Stimulated activated CD8-positive, alpha-beta memory T cell treated with anti-CD3 and anti-CD28 coated beads, Interleukin-4, amount 100 ng/mL, for 4 hours (primary cell): ENCODE measurements around the gene CECR2.
"Not testable (repeated sequence)": the region's sequence is repeated elsewhere in the genome, so short reads cannot be mapped to it uniquely, and the experiment has no call there.

Experiments
- DNase-seq, 2 donors: peaks; one replicate each; pipeline ENCODE4 v3.0.0-alpha.2; 2020; ENCODE audit warnings: low read depth in 2 of 2, low spot score in 1 of 2

CECR2 gene

GRCh38 chr22:17401728-17402127 is 32.5 kb downstream of the CECR2 start:
- no peak for DNase-seq

- DNase-seq: no peak
Measured at GRCh38 chr22:17402293-17402692, 33.0 kb downstream of the CECR2 start.

GRCh38 chr22:17403906-17404305 is 34.6 kb downstream of the CECR2 start:
- DNase-seq: no peak

- DNase-seq: no peak
Measured at GRCh38 chr22:17407643-17408042, 38.4 kb downstream of the CECR2 start.

- DNase-seq: no peak
Measured at GRCh38 chr22:17410576-17410975, 41.3 kb downstream of the CECR2 start.

GRCh38 chr22:17411213-17411612 is 42.0 kb downstream of the CECR2 start:
- DNase-seq: no peak

- DNase-seq: no peak
Measured at GRCh38 chr22:17412232-17412631, 43.0 kb downstream of the CECR2 start.

GRCh38 chr22:17418890-17419324 is 49.6 kb downstream of the CECR2 start:
- no peak for DNase-seq

- DNase-seq: no peak
Measured at GRCh38 chr22:17419348-17419747, 50.1 kb downstream of the CECR2 start.

- DNase-seq: no peak
Measured at GRCh38 chr22:17422736-17423343, 53.6 kb downstream of the CECR2 start.

- no peak for DNase-seq
Measured at GRCh38 chr22:17423616-17424015, 54.4 kb downstream of the CECR2 start.

GRCh38 chr22:17427528-17427927 is 58.3 kb downstream of the CECR2 start:
- DNase-seq: not testable (repeated sequence)

- no peak for DNase-seq
Measured at GRCh38 chr22:17429516-17429915, 60.3 kb downstream of the CECR2 start.

GRCh38 chr22:17430412-17430811 is 61.2 kb downstream of the CECR2 start:
- no peak for DNase-seq

- no peak for DNase-seq
Measured at GRCh38 chr22:17431179-17431578, 61.9 kb downstream of the CECR2 start.

GRCh38 chr22:17434856-17435255 is 65.6 kb downstream of the CECR2 start:
- no peak for DNase-seq

- no peak for DNase-seq
Measured at GRCh38 chr22:17435375-17435774, 66.1 kb downstream of the CECR2 start.

GRCh38 chr22:17436382-17436980 is 67.2 kb downstream of the CECR2 start:
- DNase-seq: no peak

GRCh38 chr22:17436981-17437412 is 67.7 kb downstream of the CECR2 start:
- no peak for DNase-seq

GRCh38 chr22:17438026-17438425 is 68.8 kb downstream of the CECR2 start:
- DNase-seq: no peak

GRCh38 chr22:17441326-17441725 is 72.1 kb downstream of the CECR2 start:
- no peak for DNase-seq

- no peak for DNase-seq
Measured at GRCh38 chr22:17443405-17444203, 74.3 kb downstream of the CECR2 start.
